HG03378 (cell line): Measurements from ENCODE around the gene CERS5.
"Not testable (repeated sequence)": the region's sequence is repeated elsewhere in the genome, so short reads cannot be mapped to it uniquely, and the experiment has no call there.

ENCODE experiments used
- ATAC-seq: cut with Tn5 transposase; IDR thresholded peaks from one replicate; pipeline ENCODE4 v1.9.1; 2021; ENCODE audit warnings: mild to moderate bottlenecking, moderate library complexity; ENCODE audit not compliant: unreplicated experiment

CERS5 gene

DNA sequence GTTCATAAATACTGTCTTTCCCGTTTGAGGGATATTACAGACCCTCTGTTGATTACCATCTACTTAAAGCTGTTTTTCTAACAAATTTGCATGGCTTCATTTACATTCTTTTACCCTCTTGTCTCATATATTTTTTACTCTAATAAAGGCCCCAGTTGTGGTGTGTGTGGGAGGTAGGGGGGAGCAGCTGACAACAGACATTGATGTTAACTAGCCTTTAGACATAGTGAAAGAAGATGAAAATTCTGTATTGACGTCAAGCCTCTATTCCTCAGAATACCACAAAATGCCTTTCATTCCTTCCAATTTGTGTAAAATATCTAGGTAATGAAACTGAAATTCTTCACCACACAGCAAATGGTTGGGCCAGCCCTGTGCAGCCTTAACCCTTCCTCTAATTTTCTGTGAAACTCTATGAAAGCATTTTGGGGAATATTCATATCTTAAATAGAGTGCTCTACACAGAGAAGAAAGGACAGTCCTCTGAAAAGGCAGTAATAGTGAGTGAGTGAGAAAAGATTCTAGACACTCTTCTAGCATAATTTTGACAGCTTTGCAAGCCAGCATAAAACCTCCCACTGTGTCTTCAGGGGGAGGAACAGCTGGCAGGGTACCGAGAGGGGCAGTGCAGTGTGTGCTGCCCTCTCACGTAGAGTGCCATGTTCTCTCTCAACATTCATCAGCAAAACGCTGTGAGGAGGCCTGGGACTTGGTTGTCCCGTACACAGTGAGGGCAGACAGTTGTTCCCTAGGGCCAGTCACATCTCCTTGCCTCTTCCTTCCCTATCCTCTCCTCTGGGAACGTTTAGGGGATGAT lies 20.1 kb upstream of the CERS5 start:
- ATAC-seq, result peak; percentile 46

DNA sequence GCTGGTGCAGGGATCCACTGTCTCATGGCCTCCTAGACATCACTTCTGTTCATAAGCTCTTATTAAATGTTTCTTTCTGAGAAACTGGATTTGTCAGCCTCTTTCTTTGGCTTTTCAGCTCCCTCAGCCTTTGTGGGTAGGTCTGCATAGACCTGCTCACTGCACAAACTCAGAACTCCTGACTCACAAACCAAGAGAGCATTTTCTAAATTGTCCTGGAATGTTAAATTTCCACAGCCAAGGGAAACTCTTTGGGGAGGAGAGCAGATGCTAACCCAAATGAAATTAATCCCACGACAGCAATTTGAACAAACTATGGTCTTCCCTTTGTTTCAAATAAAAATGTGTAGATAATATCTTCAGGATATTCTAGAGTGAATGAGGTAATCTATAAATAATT lies 19.5 kb upstream of the CERS5 start:
- ATAC-seq, result no peak

- ATAC-seq, result no peak
Measured at GRCh38 chr12:50185970-50186663, 18.9 kb upstream of the CERS5 start.

DNA sequence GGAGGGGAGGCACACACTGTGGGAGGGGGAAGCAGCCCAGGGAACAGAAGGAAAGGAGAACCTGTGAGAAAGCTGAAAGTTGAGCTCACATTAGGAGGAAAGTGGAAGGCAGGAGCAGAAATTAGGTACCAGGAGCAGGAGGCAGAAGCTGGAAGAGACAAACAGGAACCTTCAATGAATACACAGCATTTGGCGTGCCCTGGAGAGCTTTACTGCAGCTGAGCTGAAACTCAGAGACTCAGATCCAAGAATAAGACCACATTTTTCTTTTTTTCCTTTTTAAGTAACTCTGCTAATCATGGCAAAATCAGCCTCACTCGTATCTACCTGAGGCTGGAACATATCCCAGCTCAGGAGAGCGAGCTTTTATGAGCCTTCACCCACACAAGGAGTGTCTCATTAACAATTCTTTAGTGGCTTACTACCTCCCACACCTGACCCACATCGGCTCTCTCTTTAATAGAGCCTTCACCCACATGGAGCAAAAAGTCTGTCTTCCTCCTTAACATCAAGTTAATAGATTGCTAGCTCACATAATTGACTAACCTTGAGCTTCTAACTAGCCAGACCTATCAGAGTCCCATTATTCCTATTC lies 18.2 kb upstream of the CERS5 start:
- no peak for ATAC-seq

DNA sequence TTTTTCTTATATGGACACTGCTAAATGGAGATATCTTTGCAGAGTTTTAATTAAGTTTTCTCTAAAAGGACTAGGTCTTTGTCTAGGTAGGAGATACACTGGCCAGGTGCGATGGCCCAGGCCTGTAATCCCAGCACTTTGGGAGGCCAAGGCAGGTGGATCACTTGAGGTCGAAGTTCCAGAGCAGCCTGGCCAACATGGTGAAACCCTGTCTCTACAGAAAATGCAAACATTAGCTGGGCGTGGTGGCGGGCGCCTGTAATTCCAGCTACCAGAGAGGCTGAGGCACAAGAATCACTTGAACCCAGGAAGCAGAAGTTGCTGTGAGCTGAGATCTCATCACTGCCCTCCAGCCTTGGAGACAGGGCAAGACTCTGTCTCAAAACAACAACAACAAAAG lies 17.1 kb upstream of the CERS5 start:
- no peak for ATAC-seq

DNA sequence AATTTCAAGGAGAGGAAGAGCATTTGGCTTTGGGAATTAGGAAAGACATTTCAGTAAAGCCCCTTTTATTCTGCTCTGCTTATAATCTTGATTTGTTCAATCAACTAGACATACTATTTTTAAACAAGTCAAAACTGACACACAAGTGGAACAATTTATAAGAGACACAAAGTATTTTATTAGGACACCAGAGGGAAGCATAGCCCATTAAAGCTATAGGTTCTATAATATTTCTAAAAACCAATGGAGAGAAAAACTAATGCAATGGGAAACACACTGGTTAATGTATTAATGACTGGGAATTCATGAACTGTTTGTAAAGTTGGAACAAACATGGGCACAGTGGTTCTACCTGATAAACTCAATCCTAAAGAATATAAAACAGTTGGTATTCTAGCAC lies 15.3 kb upstream of the CERS5 start:
- ATAC-seq, result no peak

DNA sequence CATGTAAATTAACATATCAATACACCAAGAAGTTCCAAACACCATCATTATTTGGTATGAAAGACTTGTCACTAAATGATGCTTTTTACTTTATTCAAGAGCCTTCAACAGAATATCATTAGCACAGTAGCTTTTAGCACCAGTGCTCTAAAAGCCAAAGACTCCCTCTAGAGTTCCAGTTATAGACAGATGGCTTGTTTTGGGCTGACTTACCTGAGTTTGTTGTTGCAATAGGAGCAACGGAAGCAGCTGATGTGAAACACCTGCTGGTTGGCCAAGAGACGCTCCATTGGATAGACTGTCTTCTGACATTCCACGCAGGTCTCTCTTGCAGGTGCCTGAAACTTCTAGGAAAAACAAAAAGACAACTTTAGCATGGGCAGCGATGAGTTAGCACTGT lies 14.5 kb upstream of the CERS5 start:
- ATAC-seq, result no peak

DNA sequence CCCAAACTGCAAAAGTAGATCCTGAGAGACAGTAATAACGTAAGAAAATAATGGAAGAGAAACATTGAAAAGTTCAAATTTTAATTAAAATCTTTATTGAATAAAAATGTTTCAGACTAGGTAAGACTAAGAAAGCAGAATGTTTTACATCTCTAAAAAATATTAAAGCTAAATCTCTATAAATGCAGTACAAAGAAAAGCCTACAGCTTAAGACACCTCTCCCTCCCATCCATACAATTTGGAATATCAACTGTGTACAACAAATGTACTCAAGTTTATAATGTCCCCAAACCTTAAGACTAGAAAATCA lies 8.5 kb upstream of the CERS5 start:
- no peak for ATAC-seq

GRCh38 chr12:50174971-50175715 lies 8.0 kb upstream of the CERS5 start:
- no peak for ATAC-seq

DNA sequence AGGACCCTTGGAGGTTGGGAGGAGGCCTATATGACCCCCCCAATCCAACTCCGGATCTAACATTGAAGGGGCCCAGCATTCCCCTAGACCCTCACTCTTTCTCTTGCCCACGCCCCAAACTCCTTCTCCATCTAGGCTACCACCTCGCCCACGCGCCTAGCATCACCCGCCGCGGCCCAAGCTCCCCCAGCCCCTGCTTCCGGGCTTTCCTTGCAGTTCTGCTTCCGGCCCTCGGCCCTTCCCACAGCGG lies 445 bp downstream of the CERS5 start:
- no peak for ATAC-seq

- ATAC-seq, result no peak
Measured at GRCh38 chr12:50164963-50165362, 2.2 kb downstream of the CERS5 start.

DNA sequence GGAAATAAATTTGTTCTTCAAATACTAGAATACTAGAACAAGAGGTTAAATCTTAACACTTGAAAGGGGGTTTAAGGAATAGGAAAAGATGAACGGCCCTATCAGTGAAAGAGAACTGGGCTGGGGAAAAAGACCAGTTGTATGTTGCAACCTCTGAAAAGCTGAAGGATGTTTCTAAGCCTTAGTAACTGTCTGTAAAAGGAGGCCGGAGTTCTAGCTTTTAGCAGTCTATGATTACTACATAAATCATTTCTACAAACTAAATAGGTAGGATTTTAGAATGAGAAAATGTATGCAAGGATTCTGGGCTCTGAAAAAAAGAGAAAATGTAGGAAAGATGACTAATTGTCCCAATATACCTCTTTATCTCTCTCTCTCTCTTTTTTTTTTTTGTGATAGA lies 4.9 kb downstream of the CERS5 start:
- ATAC-seq, result no peak

GRCh38 chr12:50160643-50161042 lies 6.5 kb downstream of the CERS5 start:
- ATAC-seq, result no peak

- ATAC-seq, result no peak
Measured at GRCh38 chr12:50157259-50157658, 9.9 kb downstream of the CERS5 start.

- no peak for ATAC-seq
Measured at GRCh38 chr12:50156641-50157040, 10.5 kb downstream of the CERS5 start.

GRCh38 chr12:50154947-50155346 lies 12.2 kb downstream of the CERS5 start:
- ATAC-seq, result not testable (repeated sequence)

DNA sequence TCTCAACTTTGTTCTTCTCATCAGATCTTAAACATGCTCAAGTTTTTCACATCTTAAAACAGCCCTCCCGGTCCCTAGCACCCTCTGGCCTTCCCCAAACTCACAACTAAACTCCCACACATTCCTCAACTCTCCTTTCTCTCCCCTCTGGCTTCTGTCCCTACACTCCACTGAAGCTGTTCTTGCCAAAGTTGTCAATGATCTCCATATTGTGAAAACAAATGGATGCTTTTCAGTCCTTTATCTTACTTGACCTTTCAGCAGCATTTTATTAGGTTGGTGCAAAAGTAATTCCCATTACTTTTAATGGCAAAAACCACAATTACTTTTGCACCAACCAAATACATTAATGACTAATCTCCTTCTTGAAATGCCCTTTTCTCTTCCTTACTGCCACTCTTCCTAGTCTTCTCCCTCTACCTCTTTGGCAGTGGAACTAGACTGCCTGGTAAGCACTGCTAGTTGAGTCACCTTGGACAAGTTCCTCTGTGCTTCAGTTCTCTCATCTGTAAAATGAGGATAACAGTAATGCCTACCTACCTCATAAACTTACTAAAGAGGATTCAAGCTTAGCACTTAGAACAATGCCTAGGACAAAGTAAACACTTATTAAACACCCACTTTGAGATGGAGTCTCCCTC lies 16.0 kb downstream of the CERS5 start:
- no peak for ATAC-seq

DNA sequence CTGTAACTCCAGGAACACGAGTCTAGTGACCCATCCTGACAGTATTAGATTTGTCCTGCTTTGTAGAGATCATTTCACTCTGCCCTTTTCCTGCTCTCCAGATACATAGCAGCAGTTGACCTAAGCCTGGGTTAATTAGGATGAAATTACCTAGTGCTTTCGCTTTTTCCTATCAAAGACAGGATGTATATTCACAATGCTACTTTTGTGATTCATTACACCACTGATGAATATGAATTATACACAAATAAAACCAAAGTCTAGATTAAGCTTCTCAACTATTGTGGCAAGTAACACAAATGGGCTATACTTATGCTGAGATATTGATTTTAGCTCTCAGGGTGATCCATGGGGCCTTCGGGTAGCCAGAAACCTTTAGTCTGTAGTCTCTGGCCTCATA lies 17.9 kb downstream of the CERS5 start:
- no peak for ATAC-seq

GRCh38 chr12:50148011-50148410 lies 19.2 kb downstream of the CERS5 start:
- ATAC-seq, result not testable (repeated sequence)

DNA sequence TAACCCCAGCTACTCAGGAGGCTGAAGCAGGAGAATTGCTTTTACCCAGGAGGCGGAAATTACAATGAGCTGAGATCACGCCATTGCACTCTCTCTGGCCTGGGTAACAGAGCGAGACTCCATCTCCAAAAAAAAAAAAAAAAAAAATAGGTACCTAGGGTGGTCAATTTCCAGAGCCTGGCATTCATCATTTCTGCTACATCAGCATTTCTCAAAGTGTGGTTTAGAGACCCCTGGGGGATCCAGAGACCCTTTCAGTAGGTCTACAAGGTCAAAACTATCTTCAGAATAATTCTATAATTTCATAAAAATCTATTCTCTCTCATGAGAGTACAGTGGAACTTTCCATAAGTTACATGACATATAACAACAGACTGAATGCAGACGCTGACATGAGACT lies 19.9 kb downstream of the CERS5 start:
- no peak for ATAC-seq

DNA sequence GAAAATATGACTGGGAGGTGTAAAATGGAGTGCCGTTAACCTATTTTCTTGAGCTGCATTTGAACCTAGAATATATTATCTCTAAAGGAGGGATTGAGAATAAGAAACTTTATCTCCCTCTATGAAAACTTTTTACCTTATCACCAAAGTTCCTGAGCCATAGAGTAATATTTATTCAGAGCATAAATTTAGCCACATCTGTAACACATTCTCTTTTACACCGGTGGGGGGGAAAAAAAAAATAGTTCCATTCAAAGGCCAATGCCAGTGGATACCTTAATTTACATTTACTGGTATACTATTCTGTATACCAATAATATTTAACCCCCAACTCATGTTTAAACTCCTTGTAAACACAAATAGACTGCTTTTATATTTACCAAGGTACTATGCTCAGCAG lies 21.7 kb downstream of the CERS5 start:
- no peak for ATAC-seq
